ENCODE results near the gene NR4A3.

- TF ChIP-seq, protein P1, sequence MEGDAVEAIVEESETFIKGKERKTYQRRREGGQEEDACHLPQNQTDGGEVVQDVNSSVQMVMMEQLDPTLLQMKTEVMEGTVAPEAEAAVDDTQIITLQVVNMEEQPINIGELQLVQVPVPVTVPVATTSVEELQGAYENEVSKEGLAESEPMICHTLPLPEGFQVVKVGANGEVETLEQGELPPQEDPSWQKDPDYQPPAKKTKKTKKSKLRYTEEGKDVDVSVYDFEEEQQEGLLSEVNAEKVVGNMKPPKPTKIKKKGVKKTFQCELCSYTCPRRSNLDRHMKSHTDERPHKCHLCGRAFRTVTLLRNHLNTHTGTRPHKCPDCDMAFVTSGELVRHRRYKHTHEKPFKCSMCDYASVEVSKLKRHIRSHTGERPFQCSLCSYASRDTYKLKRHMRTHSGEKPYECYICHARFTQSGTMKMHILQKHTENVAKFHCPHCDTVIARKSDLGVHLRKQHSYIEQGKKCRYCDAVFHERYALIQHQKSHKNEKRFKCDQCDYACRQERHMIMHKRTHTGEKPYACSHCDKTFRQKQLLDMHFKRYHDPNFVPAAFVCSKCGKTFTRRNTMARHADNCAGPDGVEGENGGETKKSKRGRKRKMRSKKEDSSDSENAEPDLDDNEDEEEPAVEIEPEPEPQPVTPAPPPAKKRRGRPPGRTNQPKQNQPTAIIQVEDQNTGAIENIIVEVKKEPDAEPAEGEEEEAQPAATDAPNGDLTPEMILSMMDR (conservative IDR thresholded peaks at IDR 0.05; ENCODE audit: low read length): no peak
- TF ChIP-seq EZH2phosphoT487 (IDR thresholded peaks at IDR 0.05; ENCODE audit: borderline replicate concordance): no peak
These were observed 572 bp downstream of the NR4A3 start for GRCh38 chr9:99822109-99822805.

Data from Loucy (cell line).